Heart right ventricle (tissue), 16 donors: Measurements from ENCODE around the gene FLNB. TPM values are rescaled to one million over a fixed set of nuclear protein-coding genes. Genes with fewer than 3 reads are reported as not detected.

ENCODE experiments used
- ATAC-seq, 8 donors: fragments of 200-7000 bp; cut with Tn5 transposase; one replicate each; pipeline ENCODE4 v1.9.1; 2020; ENCODE audit warnings: mild to moderate bottlenecking in 8 of 8, moderate library complexity in 8 of 8, moderate number of reproducible peaks in 1 of 8
- DNase-seq, 2 donors: peaks; one replicate each; pipeline ENCODE4 v3.0.0-alpha.2; 2020
- H3K27ac ChIP-seq, 10 donors: fragments of 200-600 bp; sonication (generic) in 2 of 10; one replicate each; pipeline versions ENCODE4 v1.5.0 to v1.8.0; 2020 to 2022; ENCODE audit warnings: mild to moderate bottlenecking in 3 of 10
- H3K27me3 ChIP-seq, 7 donors: fragments of 200-600 bp; one replicate each; pipeline ENCODE4 v1.8.0; 2021 to 2022; ENCODE audit warnings: mild to moderate bottlenecking in 2 of 7
- H3K36me3 ChIP-seq, 9 donors: fragments of 200-600 bp; sonication (generic) in 1 of 9; one replicate each; pipeline versions ENCODE4 v1.5.0 to v1.8.0; 2020 to 2022; ENCODE audit warnings: mild to moderate bottlenecking in 2 of 9
- H3K4me1 ChIP-seq, 9 donors: fragments of 200-600 bp; sonication (generic) in 1 of 9; one replicate each; pipeline versions ENCODE4 v1.5.0 to v1.8.0; 2020 to 2022; ENCODE audit warnings: mild to moderate bottlenecking in 4 of 9
- H3K4me3 ChIP-seq, 10 donors: fragments of 200-600 bp; sonication (generic) in 2 of 10; one replicate each; pipeline versions ENCODE4 v1.5.0 to v1.8.0; 2020 to 2022; ENCODE audit warnings: mild to moderate bottlenecking in 7 of 10, moderate library complexity in 2 of 10
- H3K9me3 ChIP-seq, 11 donors: fragments of 200-600 bp in 10 of 11; sonication (generic) in 2 of 11; one replicate each; pipeline versions ENCODE4 v1.5.0 to v1.8.0; 2013 to 2022; ENCODE audit warnings: mild to moderate bottlenecking in 2 of 11, control low read depth in 1 of 11, moderate library complexity in 1 of 11
- WGBS, 2 donors: extraction: QIAGEN DNeasy Blood & Tissue Kit; methylation state at CpG; one replicate each; pipeline ENCODE4 v1.1.7; 2013; ENCODE audit warnings: inconsistent platforms in 1 of 2; 5-methylcytosine and 5-hydroxymethylcytosine counted together
- intact Hi-C, 10 donors: fragments of 100-400 bp; cut with DNase I; formaldehyde crosslinking; loops; one replicate each; pipeline versions ENCODE4 v1.11.1 to v1.14.2; 2022
- polyA plus RNA-seq, 2 donors: library from polyadenylated mRNA; stranded (reverse); fragments of 200-250 nt; gene quantifications; one replicate each; pipeline ENCODE4 v1.2.3, GENCODE V29; 2013
- total RNA-seq, 10 donors: library from RNA; stranded (reverse); fragmentation: NEBNext Ultra II Directional in 3 of 10; extraction: Animal tissue kit (Norgen Biotek cat#: 25700) in 3 of 10; gene quantifications; one replicate each; pipeline versions ENCODE4 v1.2.1 to v1.2.4, GENCODE V29; 2021 to 2023
- TF ChIP-seq, protein P1 (sequence below), 9 donors: fragments of 200-600 bp; sonication (generic) in 2 of 9; IDR thresholded peaks; one replicate each; pipeline versions ENCODE4 v1.5.0 to v1.8.0; 2021 to 2022; ENCODE audit warnings: antibody characterized with exemption in 9 of 9, mild to moderate bottlenecking in 5 of 9, moderate library complexity in 1 of 9
- donor health status: Arrhythmogenic right ventricular cardiomyopathy.
- donor health status: ischemic (EF 13 %, LVEDD 7.1; RV severe dilation, severe dysfunction).
- donor health status: healthy with polysubstance abuse.
- donor health status: DM: no; HTN: yes; CAD: no.
- donor health status: DM: no; HTN: no; CAD: no.
- donor health status: ischemic (EF 25% LVEDD 6.9; RV normal size, moderate dysfunction).
- donor health status: ischemic (EF 25% LVEDD 5.7; RV mildly dilated, moderate dysfunction).
- donor health status: healthy.
- donor health status: DM: yes; HTN: yes; CAD: no.
- donor health status: Ischemic cardiomyopathy.
- donor health status: ischemic (EF 35%, LVEDD 5.7; RV mildly dilated, moderate dysfunction).
- donor health status: nonischemic (EF 11% LVEDD 7.7; RV severe dilation, severe dysfunction).
- donor health status: DM: yes; HTN: yes; CAD: no.
- donor health status: PGD.
- donor health status: ischemic (EF 29% LVEDD 5.4; RV normal size, mild dysfunction).
- donor health status: nonischemic (EF 23%, LVEDD 6.1; RV moderate dilation, normal function).

FLNB gene
- total and polyA plus RNA-seq, 12 donors = 27.4 to 65.3 (median 38.6) TPM

DNA sequence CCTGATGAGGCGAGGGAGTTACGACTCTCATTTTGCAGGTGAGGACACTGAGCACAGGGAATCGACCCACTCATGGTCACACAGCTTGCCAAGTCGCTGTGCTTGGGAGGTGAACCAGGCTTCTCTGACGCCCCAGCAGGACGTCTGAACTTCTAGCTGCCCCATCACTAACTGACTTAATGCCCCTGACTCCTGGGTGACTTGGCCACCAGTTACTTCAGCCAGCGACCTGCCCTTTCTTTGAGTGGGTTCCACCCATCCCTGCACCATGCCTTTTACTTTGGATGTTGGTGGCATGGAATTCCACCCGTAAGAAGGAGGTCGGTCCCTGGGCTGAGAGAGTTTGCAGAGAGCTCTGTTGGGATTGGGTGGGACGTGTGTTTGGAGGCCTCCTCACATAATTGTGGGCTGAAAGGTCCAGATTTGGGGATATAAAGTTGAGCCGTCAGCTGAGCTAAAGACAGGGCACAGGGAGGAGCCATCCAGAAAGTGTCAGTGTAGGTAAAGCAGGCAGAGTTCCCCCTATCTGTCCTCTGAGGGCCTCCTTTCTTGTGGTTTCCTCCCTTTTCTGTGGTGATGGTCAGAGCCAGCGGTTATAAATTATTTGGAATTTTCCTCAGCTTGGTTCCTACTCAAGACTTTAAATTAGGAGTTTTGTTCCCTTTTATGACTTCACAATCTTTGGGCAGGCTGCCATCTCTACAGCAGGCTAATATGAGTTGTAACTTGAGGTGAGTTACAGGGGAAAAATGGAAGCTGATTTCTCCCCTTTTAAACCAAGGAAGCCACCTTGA is 55.0 kb downstream of the FLNB start:
- peak in 2 of 8 donors; percentile 10 to 17 for ATAC-seq
- 80 to 93% methylated on average over 12 of the region's 12 CpGs for whole genome bisulfite sequencing, 2 donors
- Histone ChIP-seq H3K27ac (peak overlapping the region in 2 of 10 donors; percentile 10 to 20), H3K36me3 (no peaks in the 10 kb centered on the region), H3K4me1 (peaks cover 0 to 83% (median 41%) of the 10 kb centered on the region in 9 donors), H3K27me3 (no peaks in the 10 kb centered on the region), H3K4me3 (no peak overlapping the region), H3K9me3 (no peaks in the 10 kb centered on the region)
- no peak for DNase-seq
- TF ChIP-seq, protein P1, sequence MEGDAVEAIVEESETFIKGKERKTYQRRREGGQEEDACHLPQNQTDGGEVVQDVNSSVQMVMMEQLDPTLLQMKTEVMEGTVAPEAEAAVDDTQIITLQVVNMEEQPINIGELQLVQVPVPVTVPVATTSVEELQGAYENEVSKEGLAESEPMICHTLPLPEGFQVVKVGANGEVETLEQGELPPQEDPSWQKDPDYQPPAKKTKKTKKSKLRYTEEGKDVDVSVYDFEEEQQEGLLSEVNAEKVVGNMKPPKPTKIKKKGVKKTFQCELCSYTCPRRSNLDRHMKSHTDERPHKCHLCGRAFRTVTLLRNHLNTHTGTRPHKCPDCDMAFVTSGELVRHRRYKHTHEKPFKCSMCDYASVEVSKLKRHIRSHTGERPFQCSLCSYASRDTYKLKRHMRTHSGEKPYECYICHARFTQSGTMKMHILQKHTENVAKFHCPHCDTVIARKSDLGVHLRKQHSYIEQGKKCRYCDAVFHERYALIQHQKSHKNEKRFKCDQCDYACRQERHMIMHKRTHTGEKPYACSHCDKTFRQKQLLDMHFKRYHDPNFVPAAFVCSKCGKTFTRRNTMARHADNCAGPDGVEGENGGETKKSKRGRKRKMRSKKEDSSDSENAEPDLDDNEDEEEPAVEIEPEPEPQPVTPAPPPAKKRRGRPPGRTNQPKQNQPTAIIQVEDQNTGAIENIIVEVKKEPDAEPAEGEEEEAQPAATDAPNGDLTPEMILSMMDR (IDR thresholded peaks at IDR 0.05) = no peak
- intact Hi-C loops = no loop called here

DNA sequence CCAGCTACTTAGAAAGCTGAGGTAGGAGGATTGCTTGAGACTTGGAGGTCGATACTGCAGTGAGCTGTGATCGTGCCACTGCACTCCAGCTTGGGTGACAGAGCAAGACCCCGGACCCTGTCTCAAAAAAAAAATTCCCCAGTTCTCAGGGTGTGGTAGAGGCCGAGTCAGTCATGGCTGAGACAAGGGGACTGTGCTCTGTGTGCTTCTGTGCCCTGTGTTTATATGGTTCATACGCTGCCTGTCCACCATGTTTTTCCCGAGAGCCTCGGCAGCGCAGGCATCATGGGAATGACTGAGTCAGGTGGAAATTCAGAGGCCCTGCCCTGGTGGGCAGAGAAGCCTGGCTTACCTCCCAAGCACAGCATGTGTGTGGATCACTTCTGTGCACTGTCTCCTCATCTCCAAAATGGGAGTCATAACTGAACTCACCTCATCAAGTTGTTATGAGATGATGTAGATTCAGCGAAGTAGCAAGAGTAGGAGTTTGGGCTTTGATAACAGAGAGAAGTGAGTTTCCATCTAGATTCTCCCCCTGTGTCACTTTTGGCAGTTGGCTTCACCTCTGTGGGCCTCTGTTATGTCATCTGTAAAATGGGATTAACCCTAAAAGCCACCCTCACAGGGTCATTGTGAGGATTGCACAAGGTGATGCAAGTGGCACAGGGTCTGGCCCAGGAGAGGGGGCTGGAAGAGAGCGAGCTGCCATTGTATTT is 56.9 kb downstream of the FLNB start:
- Histone ChIP-seq H3K27me3 (no peaks in the 10 kb centered on the region), H3K36me3 (no peaks in the 10 kb centered on the region), H3K4me1 (peaks cover 0 to 71% (median 32%) of the 10 kb centered on the region in 9 donors), H3K4me3 (no peak overlapping the region), H3K27ac (no peak overlapping the region), H3K9me3 (no peaks in the 10 kb centered on the region)
- 97 to 98% methylated on average over 10 of the region's 10 CpGs for WGBS, 2 donors
- DNase-seq (no peak), ATAC-seq (no peak)
- TF ChIP-seq, protein P1 (IDR thresholded peaks at IDR 0.05) = no peak
- intact Hi-C loops = no loop called here

DNA sequence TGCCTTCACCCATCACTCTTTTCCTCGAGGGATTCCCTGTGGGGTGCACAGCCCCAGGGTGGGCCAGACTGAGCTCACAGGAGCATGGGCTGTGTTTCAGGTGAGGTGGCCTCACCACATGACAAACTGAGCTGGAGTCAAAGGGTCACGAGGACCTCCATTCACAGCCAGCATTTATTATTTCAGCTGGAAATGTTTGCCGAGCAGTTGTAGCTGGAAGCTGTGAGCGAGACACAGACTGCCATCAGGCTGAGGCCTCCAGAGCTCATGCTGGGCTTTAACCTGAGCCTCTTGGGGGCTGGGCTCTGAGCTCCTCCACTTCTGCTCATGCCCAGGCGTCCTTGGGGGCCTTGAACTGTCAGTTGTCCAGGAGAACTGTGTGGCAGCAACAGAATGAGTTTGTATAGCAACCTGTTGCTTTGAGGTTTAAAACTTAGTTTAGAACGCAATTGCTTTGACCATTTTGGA is 57.5 kb downstream of the FLNB start:
- ATAC-seq = no peak
- Histone ChIP-seq H3K27ac (no peak overlapping the region), H3K36me3 (no peaks in the 10 kb centered on the region), H3K27me3 (no peaks in the 10 kb centered on the region), H3K9me3 (no peaks in the 10 kb centered on the region), H3K4me1 (peaks cover 0 to 64% (median 31%) of the 10 kb centered on the region in 9 donors), H3K4me3 (no peak overlapping the region)
- no peak for DNase-seq
- WGBS, 2 donors = 78 to 84% methylated on average over 6 of the region's 6 CpGs
- intact Hi-C loops = no loop called here
- TF ChIP-seq, protein P1 (IDR thresholded peaks at IDR 0.05) = no peak

DNA sequence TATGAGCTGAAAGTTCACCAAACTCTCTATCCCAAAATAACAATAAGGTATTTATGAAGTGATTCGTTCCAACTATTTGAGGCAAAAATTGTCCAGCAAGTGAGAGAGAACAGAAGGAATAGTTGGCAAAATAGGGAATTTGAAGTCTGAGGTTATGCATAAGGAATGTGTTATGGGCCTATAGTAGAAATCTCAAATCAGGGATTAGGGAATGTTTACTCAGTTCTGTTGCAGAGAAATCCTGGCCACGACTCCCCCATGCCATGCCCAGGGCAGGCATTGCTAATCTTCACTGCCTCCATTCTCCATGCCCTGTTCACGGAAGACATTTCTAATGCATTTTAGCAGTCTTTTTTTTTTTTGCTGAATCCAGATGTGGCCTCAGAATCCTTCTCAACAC is 58.6 kb downstream of the FLNB start:
- no peaks in the 10 kb centered on the region for H3K36me3 ChIP-seq
- no peak overlapping the region for H3K4me3 ChIP-seq
- DNase-seq (no peak), ATAC-seq (no peak)
- TF ChIP-seq, protein P1 (IDR thresholded peaks at IDR 0.05) = no peak
- H3K27me3 ChIP-seq = no peaks in the 10 kb centered on the region
- no peaks in the 10 kb centered on the region for H3K9me3 ChIP-seq
- H3K27ac ChIP-seq = no peak overlapping the region
- peaks cover 0 to 59% (median 29%) of the 10 kb centered on the region in 9 donors for H3K4me1 ChIP-seq
- intact Hi-C loops = no loop called here
- WGBS, 2 donors = 65 to 66% methylated on average over 3 of the region's 3 CpGs
